HG02943 (cell line): ENCODE results near the gene HLA-DPB1.

ENCODE experiments used
- ATAC-seq: cut with Tn5 transposase; IDR thresholded peaks from one replicate; pipeline ENCODE4 v1.9.1; 2021; ENCODE audit warnings: mild to moderate bottlenecking, low read depth, moderate library complexity; ENCODE audit not compliant: unreplicated experiment

The HLA-DPB1 gene

DNA sequence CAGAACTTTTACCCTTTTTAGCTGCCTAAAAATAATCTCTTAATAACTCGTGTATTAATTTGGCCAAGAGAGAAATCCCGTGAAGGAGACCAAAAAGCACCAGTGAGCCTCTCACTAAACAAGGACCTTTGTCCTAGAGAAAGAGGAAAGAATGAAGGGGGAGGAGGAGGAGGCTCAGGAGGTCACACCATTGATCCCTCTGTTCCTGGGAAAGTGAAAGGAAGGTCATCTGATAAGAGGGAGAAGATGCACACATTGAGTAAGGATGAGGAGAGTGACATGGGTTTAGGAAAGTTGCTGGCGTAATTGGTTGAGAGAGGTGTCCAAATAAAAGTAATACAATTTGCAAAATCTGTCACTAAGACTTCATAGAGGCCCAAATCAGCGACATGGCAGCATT lies 49.2 kb downstream of the HLA-DPB1 start:
- ATAC-seq, result no peak

DNA sequence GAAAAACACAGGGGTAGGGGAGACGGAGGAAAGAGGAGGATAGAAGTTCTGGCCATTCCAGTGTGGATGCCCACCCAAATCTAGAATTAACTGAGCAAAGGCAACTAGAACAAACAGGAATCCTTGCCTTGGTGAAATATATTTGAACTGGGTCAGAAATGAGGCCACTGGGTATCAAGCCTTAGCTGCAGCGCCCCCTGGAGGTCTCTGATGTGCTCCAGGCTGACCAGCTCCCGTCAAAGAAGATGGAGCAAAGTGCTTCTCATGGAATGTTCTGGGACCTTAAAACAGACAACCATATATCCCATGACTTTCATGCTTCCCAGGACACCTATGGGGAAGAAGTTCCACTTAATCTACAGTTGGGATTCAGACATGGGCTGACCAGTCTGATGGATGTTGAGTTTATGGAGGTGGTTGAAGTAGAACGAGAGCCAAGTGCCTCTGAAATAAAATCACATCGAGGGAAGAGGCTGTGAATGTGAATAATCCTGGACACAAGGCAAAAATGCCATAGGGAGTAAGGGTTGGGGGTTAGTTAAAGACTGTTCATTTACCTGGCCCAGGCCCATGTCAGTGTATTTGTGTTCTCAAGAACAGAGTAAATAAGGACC lies 50.4 kb downstream of the HLA-DPB1 start:
- ATAC-seq, result no peak

DNA sequence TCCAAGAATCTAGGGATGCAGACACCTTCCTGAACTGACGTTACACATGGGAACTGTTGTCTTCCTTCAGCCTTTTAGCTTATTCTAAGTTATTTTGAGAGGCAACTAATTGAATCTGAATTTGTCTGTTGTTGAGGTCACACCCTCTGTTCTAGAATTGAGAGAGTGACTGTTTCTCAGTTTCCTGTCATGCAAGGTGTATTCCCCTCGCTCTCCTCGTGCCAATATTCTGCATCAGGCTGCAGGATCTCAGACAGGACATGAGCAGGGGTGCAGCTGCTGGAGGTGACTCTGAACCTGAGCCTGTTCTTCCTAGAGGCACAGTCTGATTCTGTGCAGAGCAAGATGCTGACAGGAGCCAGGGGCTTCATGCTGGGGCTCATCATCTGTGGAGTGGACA lies 52.5 kb downstream of the HLA-DPB1 start:
- no peak for ATAC-seq

DNA sequence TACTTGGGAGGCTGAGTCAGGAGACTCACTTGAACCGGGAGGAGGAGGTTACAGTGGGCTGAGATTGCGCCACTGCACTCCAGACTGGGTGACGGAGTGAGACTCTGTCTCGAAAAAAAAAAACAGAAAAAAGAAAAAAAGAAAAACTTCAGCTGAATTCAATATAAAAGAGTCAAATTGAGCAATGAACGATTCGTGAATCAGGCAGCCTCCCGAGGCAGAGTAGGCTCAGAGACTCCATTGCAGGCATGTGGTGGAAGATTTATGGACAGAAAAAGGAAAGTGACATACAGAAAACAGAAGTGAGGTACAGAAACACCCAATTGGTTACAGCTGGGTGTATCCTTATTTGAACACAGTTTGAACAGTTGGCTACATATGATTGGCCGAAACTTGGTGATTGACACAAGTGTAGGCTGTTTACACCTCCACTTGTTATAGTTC lies 56.3 kb downstream of the HLA-DPB1 start:
- no peak for ATAC-seq

DNA sequence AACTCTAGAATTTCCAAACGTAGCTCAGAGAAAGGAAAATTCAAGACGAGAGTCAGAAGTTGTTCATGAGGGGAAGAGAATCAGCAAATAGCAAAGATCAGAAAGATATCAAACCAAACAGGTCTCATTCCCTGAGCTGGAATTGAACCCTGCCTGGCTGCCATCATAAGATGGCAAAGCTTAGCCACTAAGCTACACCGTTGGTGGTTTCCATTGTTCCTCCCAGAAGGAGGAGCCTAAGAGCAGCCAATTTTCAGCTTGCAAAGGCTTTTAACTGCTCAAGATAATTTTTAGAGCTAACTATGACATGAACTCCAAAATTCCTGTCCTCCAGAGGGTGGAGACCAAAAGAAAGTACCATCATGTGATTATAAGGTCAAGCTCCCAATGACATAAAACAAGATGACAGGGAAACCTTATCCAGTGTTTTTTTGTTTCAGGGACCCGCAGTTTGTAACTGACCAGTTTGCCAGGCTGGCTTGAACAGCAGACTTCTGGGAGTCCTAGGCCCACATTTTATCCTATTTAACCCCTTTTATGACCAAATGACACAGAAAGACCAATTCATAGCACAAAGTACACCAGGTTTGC lies 60.6 kb downstream of the HLA-DPB1 start:
- no peak for ATAC-seq
